ENCODE data around the gene KIFAP3.
"Not testable (repeated sequence)": the region's sequence is repeated elsewhere in the genome, so short reads cannot be mapped to it uniquely, and the experiment has no call there.

KIFAP3 gene

DNA sequence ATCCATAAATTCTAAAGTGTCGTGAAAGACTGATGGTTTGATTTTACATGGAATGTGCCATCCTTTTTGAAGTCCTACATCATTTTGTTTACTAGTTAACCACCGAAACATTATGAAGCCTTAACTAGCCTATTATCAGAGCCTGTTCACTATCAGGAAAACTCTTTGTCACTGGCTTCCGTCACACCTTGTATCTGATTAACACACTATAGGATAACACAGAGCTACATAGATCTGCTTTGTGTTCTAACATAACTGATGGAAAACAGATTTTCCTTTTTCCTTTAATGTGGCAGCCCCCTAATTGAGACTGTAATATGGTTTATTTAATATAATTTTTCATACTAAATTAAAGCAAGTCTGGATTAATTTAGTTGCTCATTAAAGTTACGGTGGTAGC, 106.3 kb downstream of the KIFAP3 start:
- DNase-seq: no peak

- no peak for DNase-seq
Observed at GRCh38 chr1:169964206-169964605, 110.3 kb downstream of the KIFAP3 start.

- no peak for DNase-seq
Observed at GRCh38 chr1:169959686-169960085, 114.8 kb downstream of the KIFAP3 start.

DNA sequence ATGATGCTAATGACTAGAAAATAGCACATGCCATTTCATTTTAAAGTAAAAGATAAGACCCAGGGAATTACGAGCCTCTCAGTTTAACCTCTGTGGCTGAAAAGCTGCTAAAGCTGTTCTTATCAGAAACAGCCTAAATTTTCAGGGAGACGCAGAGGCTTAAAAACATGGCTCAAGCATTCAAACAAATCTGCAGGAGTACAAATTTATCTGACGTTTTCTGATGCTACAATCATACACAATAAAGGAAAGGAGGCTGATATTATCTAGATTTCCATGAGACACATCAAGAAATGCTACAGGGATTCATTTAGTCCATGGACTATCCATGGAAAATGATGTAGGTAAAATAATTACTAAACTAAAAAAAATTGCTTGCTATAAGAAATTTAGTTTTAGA, 115.5 kb downstream of the KIFAP3 start:
- no peak for DNase-seq

- DNase-seq: no peak
Observed at GRCh38 chr1:169957884-169958283, 116.6 kb downstream of the KIFAP3 start.

DNA sequence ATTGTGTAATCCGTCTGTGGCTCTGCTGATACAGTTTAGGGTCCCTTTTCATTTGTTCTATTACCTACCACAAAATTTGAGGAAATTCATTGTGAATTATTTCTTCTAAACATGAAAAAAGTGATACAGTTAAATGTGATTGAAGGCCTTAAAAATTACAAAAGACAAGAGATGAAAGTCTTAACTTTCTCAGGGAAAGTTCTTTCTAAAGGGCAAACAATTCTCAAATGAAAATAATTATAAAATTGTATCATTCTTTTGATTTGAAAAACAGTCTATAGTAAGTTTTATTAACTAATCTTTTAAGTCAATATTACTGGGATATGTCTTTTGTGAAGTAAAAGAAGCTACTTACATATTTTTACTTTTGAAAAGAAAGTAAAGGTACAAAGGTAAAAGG, 123.4 kb downstream of the KIFAP3 start:
- DNase-seq: no peak

DNA sequence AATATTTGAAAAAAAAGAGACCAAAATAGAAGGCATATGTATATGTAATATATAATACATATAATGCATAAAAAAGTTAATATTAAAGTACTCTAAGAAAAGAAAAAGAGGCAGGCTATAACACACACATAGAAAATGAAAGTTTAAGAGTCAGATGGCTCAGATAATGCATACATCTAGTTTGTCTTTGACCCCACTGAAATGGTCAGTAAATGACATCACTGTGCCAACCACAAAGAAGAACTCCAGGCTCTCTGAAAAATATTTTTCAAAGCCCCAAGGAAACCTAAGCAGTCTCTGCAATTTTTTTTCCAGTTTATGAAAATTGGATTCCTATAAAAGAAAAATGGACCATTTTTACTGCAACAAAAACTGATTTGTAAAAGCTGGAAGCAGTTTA, 125.4 kb downstream of the KIFAP3 start:
- no peak for DNase-seq

DNA sequence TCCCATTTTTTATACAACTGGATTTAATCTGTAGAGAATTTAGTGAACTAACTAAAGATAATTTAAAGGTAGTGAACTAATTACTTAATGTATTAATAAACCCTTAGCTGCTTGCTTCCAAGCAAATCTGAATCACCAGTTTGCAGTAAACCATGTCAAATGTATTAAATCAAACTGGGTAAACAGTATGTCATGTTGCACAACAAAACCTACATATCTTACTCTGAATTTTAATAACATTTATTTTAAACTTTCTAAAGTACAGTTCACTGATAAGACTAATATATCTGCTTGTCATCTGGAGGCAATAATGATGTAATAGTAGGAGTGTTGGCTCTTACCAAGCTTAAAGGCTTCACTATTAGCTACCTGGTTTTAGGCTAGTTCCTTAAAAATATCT, 128.3 kb downstream of the KIFAP3 start:
- no peak for DNase-seq

- no peak for DNase-seq
Observed at GRCh38 chr1:169945181-169945580, 129.3 kb downstream of the KIFAP3 start.

- DNase-seq: no peak
Observed at GRCh38 chr1:169944621-169945020, 129.9 kb downstream of the KIFAP3 start.

GRCh38 chr1:169943963-169944526, 130.4 kb downstream of the KIFAP3 start:
- DNase-seq: no peak

DNA sequence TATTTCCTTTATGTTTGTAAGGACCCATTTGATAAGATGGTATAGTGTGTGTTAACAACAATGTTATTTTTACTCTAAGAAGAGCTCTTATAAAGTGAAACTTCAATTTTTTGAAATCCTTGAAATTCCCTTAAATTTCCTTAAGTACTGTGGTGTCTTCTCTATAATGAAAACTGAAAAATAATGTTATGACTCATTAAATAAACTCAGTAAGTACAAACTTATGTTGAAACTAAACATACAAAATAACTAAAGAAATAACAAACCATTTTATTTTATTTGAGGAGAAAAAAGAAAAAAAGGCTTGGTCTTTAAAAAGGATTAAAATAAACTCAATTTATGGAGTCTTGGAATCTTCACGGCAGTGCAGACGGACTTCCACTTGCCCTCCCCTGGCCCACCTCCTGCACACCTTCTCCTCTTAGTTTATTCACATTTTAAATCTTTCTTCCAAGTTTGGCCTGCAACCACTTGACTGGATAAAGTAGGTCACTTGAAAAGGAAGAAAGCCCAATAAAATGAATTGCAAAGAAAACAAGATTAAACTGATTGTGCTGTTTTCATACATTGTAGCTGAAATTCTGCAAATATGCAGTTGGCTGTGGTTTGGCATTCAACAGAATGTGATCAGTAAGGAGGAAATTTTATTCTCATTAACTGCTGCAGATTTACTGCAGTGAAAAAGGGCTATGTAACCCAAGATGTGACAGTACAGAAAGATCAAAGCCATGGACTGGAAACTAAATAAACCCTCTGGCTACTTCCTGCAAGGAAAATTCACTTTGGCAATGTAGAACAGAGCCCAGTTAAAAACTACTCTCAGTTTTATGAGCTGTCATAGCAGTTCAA, 132.3 kb downstream of the KIFAP3 start:
- DNase-seq: no peak

DNA sequence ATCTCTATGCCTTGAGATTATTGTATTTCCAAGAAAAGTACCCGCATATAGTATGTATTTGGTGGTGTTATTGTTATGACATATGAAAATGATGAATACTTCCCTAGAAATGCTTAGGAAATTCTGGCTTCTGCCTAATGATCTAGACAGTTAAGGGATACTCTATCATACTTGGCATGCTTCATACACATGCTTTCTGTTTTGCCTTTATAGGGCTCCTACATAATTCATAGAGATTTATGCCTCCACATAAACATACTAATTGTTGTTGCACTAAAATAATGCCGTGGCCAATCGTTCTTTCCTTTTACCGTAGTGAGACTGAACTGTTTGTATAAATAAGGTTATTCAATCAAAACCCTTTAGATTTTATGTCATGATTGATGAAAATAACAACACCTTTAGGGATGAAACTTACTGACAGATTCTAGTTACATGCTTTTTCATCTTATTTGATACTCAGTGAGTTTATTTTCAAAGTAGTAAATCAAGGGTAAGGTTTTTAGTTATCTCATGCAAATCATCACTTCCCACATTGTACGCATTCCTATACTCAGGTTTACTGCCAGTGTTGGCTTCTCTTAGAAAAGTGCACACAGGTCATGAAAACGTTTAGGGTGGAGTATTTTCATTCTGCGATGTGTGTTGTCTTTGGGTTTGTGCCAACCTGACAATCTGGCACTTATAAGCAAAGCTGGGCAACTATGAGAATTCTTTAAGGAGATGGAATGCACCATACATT, 140.3 kb downstream of the KIFAP3 start:
- DNase-seq: no peak

DNA sequence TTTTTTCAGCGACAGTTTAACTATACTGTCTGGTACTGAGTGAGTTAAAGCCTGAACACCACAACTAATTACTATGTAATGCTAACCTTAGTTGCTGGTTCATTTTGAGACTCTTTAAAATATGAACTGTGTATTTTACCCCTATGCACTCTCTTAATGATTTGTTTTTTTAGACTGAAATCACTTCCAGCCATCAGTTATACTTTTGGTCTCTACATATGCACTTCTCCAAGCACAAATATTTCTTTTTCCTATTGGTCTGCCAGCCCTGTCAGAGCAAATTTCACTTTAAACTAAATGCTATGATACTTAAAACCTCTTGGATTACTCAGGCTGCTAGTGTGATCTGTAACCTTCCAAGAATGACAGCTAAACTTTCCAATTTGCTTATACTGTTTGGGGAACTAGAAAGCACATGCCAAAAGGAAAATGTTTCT, 142.7 kb downstream of the KIFAP3 start:
- DNase-seq: no peak

DNA sequence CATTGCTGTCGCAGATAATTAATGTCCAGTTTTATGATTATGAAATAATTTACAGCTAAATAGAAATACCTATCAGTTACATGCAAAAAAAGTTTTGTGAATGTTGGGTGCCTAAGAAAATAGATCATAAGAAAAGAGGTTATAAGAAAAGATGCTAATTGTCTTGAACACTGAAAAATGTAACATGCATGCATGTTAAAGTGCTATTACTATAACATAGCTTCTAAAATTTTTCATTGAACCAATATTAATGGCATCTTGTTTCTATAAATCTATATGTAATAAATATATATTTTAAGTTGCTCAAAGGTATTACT, 145.3 kb downstream of the KIFAP3 start:
- DNase-seq: no peak

DNA sequence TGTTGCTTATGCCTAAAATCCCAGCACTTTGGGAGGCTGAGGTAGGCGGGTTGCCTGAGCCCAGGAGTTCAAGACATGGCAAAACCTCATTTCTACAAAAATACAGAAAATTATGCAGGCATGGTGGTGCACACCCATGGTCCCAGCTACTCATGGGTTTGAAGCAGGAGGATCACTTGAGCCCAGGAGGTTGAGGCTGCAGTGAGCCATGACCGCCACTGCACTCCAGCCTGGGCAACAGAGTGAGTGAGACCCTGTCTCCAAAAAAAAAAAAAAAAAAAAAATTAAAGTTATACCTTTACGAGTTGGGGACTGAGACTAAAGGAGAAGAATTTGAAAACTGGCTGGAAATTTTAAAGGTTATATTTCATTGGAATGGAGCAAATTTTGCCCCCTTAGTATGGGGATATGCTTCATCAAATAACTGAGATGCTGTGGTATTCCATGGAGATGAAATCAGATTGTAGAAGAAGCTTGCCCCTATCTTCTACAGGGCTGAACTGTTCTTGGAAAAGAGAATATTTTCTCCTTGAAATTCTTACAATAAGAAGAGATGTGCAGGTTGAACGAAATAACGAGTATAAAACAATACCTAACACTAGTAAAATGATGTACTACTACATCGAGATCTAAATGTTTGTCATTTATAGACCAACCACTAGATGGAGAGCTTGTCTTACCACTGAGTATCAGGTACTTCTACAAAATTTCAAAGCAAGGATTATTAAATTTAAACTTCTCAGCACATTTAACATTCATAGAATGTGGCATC, 145.9 kb downstream of the KIFAP3 start:
- DNase-seq: peak; percentile 56

- DNase-seq: no peak
Observed at GRCh38 chr1:169925505-169926482, 148.7 kb downstream of the KIFAP3 start.

GRCh38 chr1:169924829-169925228, 149.7 kb downstream of the KIFAP3 start:
- DNase-seq: no peak

DNA sequence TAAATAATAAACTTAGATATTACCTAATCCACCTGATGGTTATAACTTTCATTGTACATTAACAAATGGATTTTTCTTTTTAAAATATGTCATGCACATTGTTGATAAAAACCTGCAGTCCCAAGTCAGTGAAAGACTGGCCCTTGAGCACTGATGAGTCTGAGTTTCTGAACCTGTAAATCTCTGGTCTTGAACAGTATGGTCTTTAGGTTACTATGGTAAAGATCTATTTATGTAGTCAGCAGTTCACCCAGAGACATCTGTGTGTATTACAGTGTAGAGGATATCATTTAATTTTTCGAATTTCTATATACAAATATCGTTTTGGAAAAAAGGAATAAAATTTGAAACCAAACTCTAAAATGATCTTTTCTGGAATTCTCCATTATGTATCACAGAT, 150.4 kb downstream of the KIFAP3 start:
- DNase-seq: no peak

GRCh38 chr1:169921080-169921479, 153.4 kb downstream of the KIFAP3 start:
- no peak for DNase-seq

DNA sequence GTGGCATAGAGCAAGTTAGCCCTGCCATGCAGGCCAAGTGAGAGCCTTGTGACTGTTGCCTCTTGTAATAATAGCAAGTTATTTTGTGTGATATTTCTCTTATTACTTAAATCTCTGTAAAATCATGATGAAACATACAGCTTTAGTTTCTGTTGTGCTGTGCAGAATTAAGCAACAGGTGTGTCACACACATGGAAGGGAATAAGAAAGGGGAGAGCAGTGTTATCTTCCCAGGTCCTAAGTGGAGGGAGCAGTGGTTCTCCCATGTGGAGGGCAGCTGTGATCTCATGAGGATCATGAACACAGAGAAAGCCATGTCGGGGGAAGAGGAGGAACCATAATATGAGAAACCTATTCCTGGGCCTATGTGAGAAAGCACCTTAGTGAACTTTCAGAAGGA, 155.6 kb downstream of the KIFAP3 start:
- no peak for DNase-seq

- not testable (repeated sequence) for DNase-seq
Observed at GRCh38 chr1:169918220-169918619, 156.3 kb downstream of the KIFAP3 start.

Data from NCI-H1048 (cell line).